Naive thymus-derived CD4-positive, alpha-beta T cell (primary cell): ENCODE data around the gene CHML. TPM values are rescaled to one million over a fixed set of nuclear protein-coding genes. Genes with fewer than 3 reads are reported as not detected.

Source experiments
- ATAC-seq: fragments of 150-1000 bp; cut with Tn5 transposase; 2 replicates; pipeline ENCODE4 v1.10.0; 2021; ENCODE audit warnings: mild to moderate bottlenecking, moderate library complexity
- CTCF ChIA-PET: fragments of 350-600 bp; sonication (Branson Sonifier 250); formaldehyde crosslinking; loops from one replicate; lab custom pipeline; 2021; ENCODE audit warnings: antibody characterized with exemption; lab: Charles Lee
- POLR2A ChIA-PET: fragments of 350-600 bp; sonication (Branson Sonifier 250); formaldehyde crosslinking; loops from one replicate; lab custom pipeline; 2021; ENCODE audit warnings: antibody characterized with exemption, inconsistent platforms; lab: Charles Lee
- DNase-seq, 9 donors: peaks; one replicate each; pipeline versions ENCODE4 v3.0.0 to v3.0.0-alpha.2; 2020 to 2022; ENCODE audit warnings: mixed read lengths in 1 of 9
- H3K27ac ChIP-seq: one replicate; pipeline ENCODE4 v1.7.0; 2013; ENCODE audit warnings: mild to moderate bottlenecking, low read depth, low read length, moderate library complexity
- H3K27me3 ChIP-seq, 2 donors: one replicate each; pipeline ENCODE4 v1.7.0; 2013; ENCODE audit warnings: low read length in 2 of 2, mild to moderate bottlenecking in 2 of 2, moderate library complexity in 2 of 2; ENCODE audit not compliant: control insufficient read depth in 2 of 2, insufficient read depth in 2 of 2
- H3K36me3 ChIP-seq, 3 experiments: 1 replicate in 2 of 3; 2 replicates in 1 of 3; pipeline ENCODE4 v1.7.0; 2013; ENCODE audit warnings: low read length in 3 of 3, mild to moderate bottlenecking in 3 of 3, moderate library complexity in 1 of 3; ENCODE audit not compliant: insufficient read depth in 3 of 3, control insufficient read depth in 2 of 3
- H3K4me1 ChIP-seq, 2 donors: one replicate each; pipeline ENCODE4 v1.7.0; 2013; ENCODE audit warnings: low read length in 2 of 2, mild to moderate bottlenecking in 2 of 2, moderate library complexity in 1 of 2; ENCODE audit not compliant: control insufficient read depth in 2 of 2, insufficient read depth in 2 of 2
- H3K4me3 ChIP-seq: 2 replicates; pipeline ENCODE4 v1.7.0; 2013; ENCODE audit warnings: mild to moderate bottlenecking, low read length
- H3K9me3 ChIP-seq, 3 experiments: 1 replicate in 2 of 3; 2 replicates in 1 of 3; pipeline ENCODE4 v1.7.0; 2013; ENCODE audit warnings: low read length in 3 of 3; ENCODE audit not compliant: control insufficient read depth in 2 of 3
- H3K27ac Mint-ChIP-seq, 9 donors: one replicate each; pipeline ENCODE4 v1.8.0; 2020 to 2022; ENCODE audit warnings: mixed read lengths in 9 of 9, mild to moderate bottlenecking in 8 of 9, moderate library complexity in 5 of 9, inconsistent platforms in 2 of 9
- H3K27me3 Mint-ChIP-seq, 5 donors: one replicate each; pipeline ENCODE4 v1.8.0; 2021 to 2022; ENCODE audit warnings: mixed read lengths in 5 of 5, mild to moderate bottlenecking in 1 of 5
- H3K36me3 Mint-ChIP-seq, 5 donors: one replicate each; pipeline ENCODE4 v1.8.0; 2020 to 2022; ENCODE audit warnings: mixed read lengths in 5 of 5, mild to moderate bottlenecking in 3 of 5, inconsistent platforms in 1 of 5
- H3K4me1 Mint-ChIP-seq, 7 donors: one replicate each; pipeline ENCODE4 v1.8.0; 2020 to 2022; ENCODE audit warnings: mixed read lengths in 7 of 7, mild to moderate bottlenecking in 3 of 7, inconsistent platforms in 1 of 7
- H3K4me3 Mint-ChIP-seq, 10 donors: one replicate each; pipeline ENCODE4 v1.8.0; 2020 to 2022; ENCODE audit warnings: mild to moderate bottlenecking in 10 of 10, mixed read lengths in 10 of 10, moderate library complexity in 6 of 10, inconsistent platforms in 2 of 10
- H3K9me3 Mint-ChIP-seq, 11 donors: one replicate each; pipeline ENCODE4 v1.8.0; 2020 to 2022; ENCODE audit warnings: mixed read lengths in 11 of 11, mild to moderate bottlenecking in 4 of 11, inconsistent platforms in 1 of 11, moderate library complexity in 1 of 11
- intact Hi-C, 2 donors: fragments of 100-400 bp; cut with micrococcal nuclease; formaldehyde crosslinking; loops; one replicate each; pipeline ENCODE4 v1.15.1; 2023
- polyA plus RNA-seq, 2 donors: library from polyadenylated mRNA; unstranded; fragments of 300-500 nt; fragmentation: Illumina TruSeq; gene quantifications; one replicate each; pipeline ENCODE4 v1.2.3, GENCODE V29; 2021
- total RNA-seq, 6 experiments: library from RNA in 5 of 6; stranded (reverse) in 5 of 6; gene quantifications; 1 replicate in 5 of 6; 2 replicates in 1 of 6; pipeline ENCODE4 v1.2.3 and lab custom pipeline; 2021 to 2026

CHML gene
- total and polyA plus RNA-seq, 7 experiments from 2014 or later, result 6.6 to 18.3 (median 11.6) TPM

DNA sequence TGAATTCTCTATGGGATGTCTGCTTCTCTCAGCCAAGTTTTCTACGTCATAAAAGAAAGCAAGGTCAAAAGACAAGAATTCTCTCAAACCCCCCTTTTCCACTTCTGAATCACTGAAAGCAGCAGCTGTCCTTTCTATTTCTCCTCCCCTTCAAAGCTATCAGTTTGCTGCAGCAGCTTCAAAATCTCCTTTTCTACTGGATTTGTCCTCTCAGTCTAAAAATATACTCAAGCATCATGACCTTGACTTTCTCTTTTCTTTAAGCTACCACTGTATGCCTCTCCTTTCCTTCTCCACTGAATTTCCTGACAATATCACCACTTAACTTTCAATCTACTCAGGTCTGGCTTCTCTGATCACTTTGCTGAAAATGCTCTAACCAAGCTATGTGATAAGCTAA is 13.8 kb upstream of the CHML start:
- ATAC-seq (no peak), DNase-seq (no peak)
- Histone ChIP-seq H3K27ac (no peak overlapping the region), H3K4me3 (no peak overlapping the region), H3K36me3 (no peaks in the 10 kb centered on the region), H3K27me3 (no peaks in the 10 kb centered on the region), H3K4me1 (no peaks in the 10 kb centered on the region), H3K9me3 (no peaks in the 10 kb centered on the region)
- Mint-ChIP-seq H3K27me3 (peaks cover 0 to 10% (median 0%) of the 10 kb centered on the region in 5 donors), H3K4me1 (no peaks in the 10 kb centered on the region), H3K4me3 (no peak overlapping the region), H3K36me3 (peaks cover 0 to 9% (median 0%) of the 10 kb centered on the region in 5 donors), H3K27ac (no peak overlapping the region), H3K9me3 (peaks cover 0 to 5% (median 0%) of the 10 kb centered on the region in 11 donors)
- CTCF ChIA-PET, result no interaction called here
- intact Hi-C loops, result no loop called here
- POLR2A ChIA-PET, result no interaction called here

DNA sequence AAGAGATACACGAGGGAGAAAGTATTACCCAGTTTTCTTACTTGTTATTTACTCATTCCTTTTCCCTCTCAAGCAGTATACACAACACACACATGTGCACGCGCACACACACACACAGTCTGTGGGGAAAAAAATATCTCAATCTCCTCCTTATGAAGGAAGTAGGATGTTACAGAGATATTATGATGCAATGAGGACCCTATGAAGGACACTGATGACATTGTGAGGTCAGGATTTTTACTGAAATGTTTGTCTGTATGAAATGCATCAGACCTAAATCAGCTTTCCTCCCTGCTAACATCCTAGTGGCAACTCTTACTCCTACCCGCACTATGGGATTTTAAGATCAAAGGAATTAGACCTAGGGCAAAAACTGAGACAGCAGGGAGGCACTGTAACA is 11.8 kb upstream of the CHML start, which contains the start of gene WDR64:
Gene WDR64, plus strand, starts transcription at position 270 of the 400 bp plus-strand sequence. CDS start 204 bp downstream, outside the sequence.
- Histone ChIP-seq H3K36me3 (no peaks in the 10 kb centered on the region), H3K4me1 (no peaks in the 10 kb centered on the region), H3K27ac (no peak within 1 kb of the TSS), H3K9me3 (no peaks in the 10 kb centered on the region), H3K4me3 (no peak within 1 kb of the TSS), H3K27me3 (no peaks in the 10 kb centered on the region)
- intact Hi-C loops, result no loop called here
- H3K4me1 Mint-ChIP-seq, result no peaks in the 10 kb centered on the region
- ATAC-seq (no peak), DNase-seq (no peak)
- peaks cover 0 to 5% (median 0%) of the 10 kb centered on the region in 11 donors for H3K9me3 Mint-ChIP-seq
- POLR2A ChIA-PET, result no interaction called here
- H3K36me3 Mint-ChIP-seq, result peaks cover 0 to 4% (median 0%) of the 10 kb centered on the region in 5 donors
- CTCF ChIA-PET, result no interaction called here
- no peak within 1 kb of the TSS for H3K27ac Mint-ChIP-seq
- H3K27me3 Mint-ChIP-seq, result peaks cover 0 to 10% (median 0%) of the 10 kb centered on the region in 5 donors
- H3K4me3 Mint-ChIP-seq, result no peak within 1 kb of the TSS

DNA sequence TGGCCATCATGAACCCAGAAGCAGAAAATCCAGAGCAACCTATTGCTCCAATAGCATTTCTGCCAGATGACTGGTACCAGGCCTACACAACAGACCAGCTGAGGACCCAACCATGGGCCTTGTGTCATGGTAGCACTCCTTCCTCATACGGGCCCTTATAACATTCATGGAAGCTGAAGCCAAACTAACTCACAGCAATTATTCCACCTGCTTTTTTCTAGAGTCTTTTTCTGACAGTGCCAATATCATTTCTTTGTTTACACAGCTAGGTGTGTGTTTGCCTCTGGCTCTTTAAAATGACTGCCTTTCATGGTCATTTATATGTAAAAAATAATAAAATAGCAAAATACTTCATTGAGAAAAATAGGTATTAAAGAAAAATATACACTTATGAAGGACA is 8.0 kb upstream of the CHML start:
- Histone ChIP-seq H3K4me1 (no peaks in the 10 kb centered on the region), H3K9me3 (no peaks in the 10 kb centered on the region), H3K27ac (no peak overlapping the region), H3K27me3 (no peaks in the 10 kb centered on the region), H3K4me3 (no peak overlapping the region), H3K36me3 (no peaks in the 10 kb centered on the region)
- DNase-seq, result no peak
- ATAC-seq, result no peak
- H3K4me3 Mint-ChIP-seq, result no peak overlapping the region
- peaks cover 0 to 4% (median 0%) of the 10 kb centered on the region in 5 donors for H3K36me3 Mint-ChIP-seq
- intact Hi-C loops, result loop anchor here in 1 of 2 donors (10.0 kb wide), 1 partner anchor 1607 kb away; the partner anchor contains the start of genes CEP170 and SDCCAG8
- no peak overlapping the region for H3K27ac Mint-ChIP-seq
- peaks cover 0 to 5% (median 0%) of the 10 kb centered on the region in 5 donors for H3K27me3 Mint-ChIP-seq
- ChIA-PET POLR2A (interaction anchor here (1.0 kb wide), 1 partner anchor 33 kb away, joined by 6 read pairs; no protein-coding TSS in a partner anchor), CTCF (no interaction called here)
- peaks cover 0 to 4% (median 0%) of the 10 kb centered on the region in 7 donors for H3K4me1 Mint-ChIP-seq
- H3K9me3 Mint-ChIP-seq, result peaks cover 0 to 6% (median 0%) of the 10 kb centered on the region in 11 donors

- intact Hi-C loops, result loop anchor here in 1 of 2 donors (10.0 kb wide), 1 partner anchor 1607 kb away; the partner anchor contains the start of genes CEP170 and SDCCAG8
Measured at GRCh38 chr1:241647658-241648057, 7.5 kb upstream of the CHML start.

GRCh38 chr1:241646201-241646600 is 6.0 kb upstream of the CHML start:
- Mint-ChIP-seq H3K36me3 (peaks cover 0 to 6% (median 0%) of the 10 kb centered on the region in 5 donors), H3K27ac (no peak overlapping the region), H3K9me3 (peaks cover 0 to 7% (median 4%) of the 10 kb centered on the region in 11 donors), H3K27me3 (peaks cover 0 to under 1% (median 0%) of the 10 kb centered on the region in 5 donors), H3K4me1 (peaks cover 0 to 4% (median 0%) of the 10 kb centered on the region in 7 donors), H3K4me3 (no peak overlapping the region)
- Histone ChIP-seq H3K4me3 (no peak overlapping the region), H3K36me3 (no peaks in the 10 kb centered on the region), H3K27ac (no peak overlapping the region), H3K9me3 (no peaks in the 10 kb centered on the region), H3K27me3 (no peaks in the 10 kb centered on the region), H3K4me1 (no peaks in the 10 kb centered on the region)
- intact Hi-C loops, result loop anchor here in 1 of 2 donors (10.0 kb wide), 1 partner anchor 1609 kb away; the partner anchor contains the start of genes CEP170 and SDCCAG8
- ATAC-seq (no peak), DNase-seq (no peak)
- ChIA-PET CTCF (no interaction called here), POLR2A (no interaction called here)

More at GRCh38 chr1:241647658-241648057, 7.5 kb upstream of the CHML start:
- Histone ChIP-seq H3K9me3 (no peaks in the 10 kb centered on the region), H3K27ac (no peak overlapping the region), H3K27me3 (no peaks in the 10 kb centered on the region), H3K4me1 (no peaks in the 10 kb centered on the region), H3K4me3 (no peak overlapping the region), H3K36me3 (no peaks in the 10 kb centered on the region)
- H3K9me3 Mint-ChIP-seq, result peaks cover 0 to 7% (median 0%) of the 10 kb centered on the region in 11 donors
- H3K4me3 Mint-ChIP-seq, result no peak overlapping the region
- ChIA-PET POLR2A (interaction anchor here (0.6 to 1.0 kb wide), 2 partner anchors 33 to 1928 kb away, joined by 3 to 6 read pairs; no protein-coding TSS in a partner anchor), CTCF (no interaction called here)
- peaks cover 0 to 3% (median 0%) of the 10 kb centered on the region in 5 donors for H3K27me3 Mint-ChIP-seq
- H3K36me3 Mint-ChIP-seq, result peaks cover 0 to 4% (median 0%) of the 10 kb centered on the region in 5 donors
- DNase-seq, result no peak
- peaks cover 0 to 4% (median 0%) of the 10 kb centered on the region in 7 donors for H3K4me1 Mint-ChIP-seq
- H3K27ac Mint-ChIP-seq, result no peak overlapping the region
- no peak for ATAC-seq

- Mint-ChIP-seq H3K4me1 (peaks cover 0 to 11% (median 6%) of the 10 kb centered on the region in 7 donors), H3K27ac (no peak overlapping the region), H3K27me3 (no peaks in the 10 kb centered on the region), H3K4me3 (no peak overlapping the region), H3K36me3 (peaks cover 0 to 8% (median 0%) of the 10 kb centered on the region in 5 donors), H3K9me3 (peaks cover 0 to 7% (median 4%) of the 10 kb centered on the region in 11 donors)
- H3K27me3 ChIP-seq, result no peaks in the 10 kb centered on the region
- no peaks in the 10 kb centered on the region for H3K4me1 ChIP-seq
- no peaks in the 10 kb centered on the region for H3K36me3 ChIP-seq
- CTCF ChIA-PET, result no interaction called here
- no peak overlapping the region for H3K27ac ChIP-seq
- DNase-seq (no peak), ATAC-seq (no peak)
- POLR2A ChIA-PET, result no interaction called here
- no peaks in the 10 kb centered on the region for H3K9me3 ChIP-seq
- intact Hi-C loops, result loop anchor here in 1 of 2 donors (10.0 kb wide), 1 partner anchor 1610 kb away; the partner anchor contains the start of genes CEP170 and SDCCAG8
- H3K4me3 ChIP-seq, result no peak overlapping the region
Measured at GRCh38 chr1:241645199-241645598, 5.0 kb upstream of the CHML start.
